H1 (cell line): ENCODE measurements around the gene ACTR5. TPM values are rescaled to one million over a fixed set of nuclear protein-coding genes. Genes with fewer than 3 reads are reported as not detected.

Source experiments
- CHD7 ChIP-seq: fragments of 300-600 bp; sonication (generic); IDR thresholded peaks from 2 replicates; pipeline ENCODE4 v1.7.1; 2012; ENCODE audit warnings: low read length, moderate library complexity, mild to moderate bottlenecking, inconsistent platforms; ENCODE audit not compliant: insufficient replicate concordance
- polyA plus RNA-seq, 7 experiments: library from polyadenylated mRNA; depleted of rRNA in 3 of 7; stranded (reverse) in 5 of 7; unstranded in 2 of 7; fragments of >200 nt in 5 of 7; fragments of 200-250 nt in 2 of 7; gene quantifications; 1 replicate in 5 of 7; 2 replicates in 1 of 7; 4 replicates in 1 of 7; pipeline versions ENCODE4 v1.2.1 to v1.2.3, GENCODE V29; 2011 to 2013; ENCODE audit warnings: missing spikeins in 2 of 7, mixed read lengths in 2 of 7
- total RNA-seq: library from RNA; stranded (reverse); fragmentation: NEBNext Ultra II Directional; extraction: Animal tissue kit (Norgen Biotek cat#: 25700); gene quantifications from 2 replicates; pipeline ENCODE4 v1.2.1, GENCODE V29; 2021

The ACTR5 gene
- total and polyA plus RNA-seq, 2 of the 8 experiments (the other 6 are each of a cell fraction or from before 2014, with no cell fraction given): 10.4 to 14.4 TPM

DNA sequence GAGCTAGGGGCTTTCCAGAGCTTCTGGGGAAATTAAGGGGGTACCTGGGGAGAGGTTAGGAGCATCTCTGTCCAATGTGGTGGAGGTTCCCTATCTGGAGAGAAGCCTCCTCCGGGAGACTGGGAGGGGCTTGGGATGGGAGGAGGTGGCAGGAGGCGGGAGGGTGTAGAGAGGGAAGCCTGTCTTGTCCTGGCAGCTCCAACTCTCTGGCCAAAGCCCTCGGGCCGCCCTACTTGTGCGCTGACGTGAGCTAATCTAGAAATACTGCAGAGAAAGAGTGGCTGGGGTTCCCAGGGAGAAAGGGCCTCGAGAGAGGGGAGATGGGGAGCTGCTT lies 25.6 kb upstream of the ACTR5 start (continued):
- no peak for TF ChIP-seq CHD7
